Mucosa of stomach (tissue), 1 donor: ENCODE measurements around the gene PHLPP2.

Experiments used
- H3K27me3 ChIP-seq: one replicate; pipeline ENCODE4 v1.7.0; 2013; ENCODE audit warnings: mild to moderate bottlenecking, low read length; ENCODE audit not compliant: control insufficient read depth, insufficient read depth
- H3K36me3 ChIP-seq: one replicate; pipeline ENCODE4 v1.7.0; 2013; ENCODE audit warnings: low read length; ENCODE audit not compliant: control insufficient read depth, insufficient read depth
- H3K4me1 ChIP-seq: one replicate; pipeline ENCODE4 v1.7.0; 2013; ENCODE audit warnings: mild to moderate bottlenecking, low read length; ENCODE audit not compliant: control insufficient read depth, insufficient read depth
- H3K4me3 ChIP-seq: one replicate; pipeline ENCODE4 v1.7.0; 2013; ENCODE audit warnings: low read length
- H3K9ac ChIP-seq: one replicate; pipeline ENCODE4 v1.7.0; 2013; ENCODE audit warnings: mild to moderate bottlenecking, low read length, moderate library complexity
- H3K9me3 ChIP-seq: one replicate; pipeline ENCODE4 v1.7.0; 2013; ENCODE audit warnings: mild to moderate bottlenecking, low read length, moderate library complexity; ENCODE audit not compliant: control insufficient read depth
- donor health status: Pancreatic carcinoma.

The PHLPP2 gene

GRCh38 chr16:71649704-71650103, 74.8 kb downstream of the PHLPP2 start:
- Histone ChIP-seq H3K36me3 (no peaks in the 10 kb centered on the region), H3K9ac (no peak overlapping the region), H3K27me3 (no peaks in the 10 kb centered on the region), H3K9me3 (no peaks in the 10 kb centered on the region), H3K4me1 (no peaks in the 10 kb centered on the region), H3K4me3 (no peak overlapping the region)

GRCh38 chr16:71648921-71649320, 75.6 kb downstream of the PHLPP2 start:
- Histone ChIP-seq H3K36me3 (no peaks in the 10 kb centered on the region), H3K4me1 (no peaks in the 10 kb centered on the region), H3K9ac (no peak overlapping the region), H3K27me3 (no peaks in the 10 kb centered on the region), H3K4me3 (no peak overlapping the region), H3K9me3 (no peaks in the 10 kb centered on the region)

GRCh38 chr16:71648162-71648561, 76.3 kb downstream of the PHLPP2 start:
- Histone ChIP-seq H3K9me3 (no peaks in the 10 kb centered on the region), H3K36me3 (no peaks in the 10 kb centered on the region), H3K9ac (no peak overlapping the region), H3K4me3 (no peak overlapping the region), H3K27me3 (no peaks in the 10 kb centered on the region), H3K4me1 (no peaks in the 10 kb centered on the region)

GRCh38 chr16:71647391-71647790, 77.1 kb downstream of the PHLPP2 start:
- no peak overlapping the region for H3K9ac ChIP-seq
- no peaks in the 10 kb centered on the region for H3K27me3 ChIP-seq
- H3K4me3 ChIP-seq = no peak overlapping the region
- H3K9me3 ChIP-seq = no peaks in the 10 kb centered on the region
- H3K4me1 ChIP-seq = no peaks in the 10 kb centered on the region
- H3K36me3 ChIP-seq = no peaks in the 10 kb centered on the region

- Histone ChIP-seq H3K4me1 (no peaks in the 10 kb centered on the region), H3K9ac (no peak overlapping the region), H3K9me3 (no peaks in the 10 kb centered on the region), H3K4me3 (no peak overlapping the region), H3K36me3 (no peaks in the 10 kb centered on the region), H3K27me3 (no peaks in the 10 kb centered on the region)
These were observed 79.1 kb downstream of the PHLPP2 start for GRCh38 chr16:71645450-71645849.

- Histone ChIP-seq H3K4me3 (no peak overlapping the region), H3K4me1 (no peaks in the 10 kb centered on the region), H3K9me3 (no peaks in the 10 kb centered on the region), H3K27me3 (no peaks in the 10 kb centered on the region), H3K9ac (no peak overlapping the region), H3K36me3 (no peaks in the 10 kb centered on the region)
These were observed 87.1 kb downstream of the PHLPP2 start for GRCh38 chr16:71637398-71637797.

GRCh38 chr16:71635632-71636031, 88.9 kb downstream of the PHLPP2 start:
- Histone ChIP-seq H3K27me3 (peaks cover 3% of the 10 kb centered on the region), H3K36me3 (no peaks in the 10 kb centered on the region), H3K9ac (no peak overlapping the region), H3K9me3 (no peaks in the 10 kb centered on the region), H3K4me3 (no peak overlapping the region), H3K4me1 (no peaks in the 10 kb centered on the region)

- H3K9ac ChIP-seq = no peak overlapping the region
- H3K4me1 ChIP-seq = peaks cover 8% of the 10 kb centered on the region
- peaks cover 16% of the 10 kb centered on the region for H3K27me3 ChIP-seq
- no peaks in the 10 kb centered on the region for H3K9me3 ChIP-seq
- no peak overlapping the region for H3K4me3 ChIP-seq
- H3K36me3 ChIP-seq = no peaks in the 10 kb centered on the region
These were observed 92.7 kb downstream of the PHLPP2 start for GRCh38 chr16:71631776-71632175.

GRCh38 chr16:71630808-71631207, 93.7 kb downstream of the PHLPP2 start:
- no peak overlapping the region for H3K9ac ChIP-seq
- H3K4me1 ChIP-seq = peaks cover 13% of the 10 kb centered on the region
- H3K4me3 ChIP-seq = no peak overlapping the region

GRCh38 chr16:71629278-71630016, 95.1 kb downstream of the PHLPP2 start:
- Histone ChIP-seq H3K9ac (no peak overlapping the region), H3K9me3 (no peaks in the 10 kb centered on the region)

More at GRCh38 chr16:71630808-71631207, 93.7 kb downstream of the PHLPP2 start:
- no peaks in the 10 kb centered on the region for H3K36me3 ChIP-seq
- H3K27me3 ChIP-seq = peaks cover 25% of the 10 kb centered on the region
- H3K9me3 ChIP-seq = no peaks in the 10 kb centered on the region

GRCh38 chr16:71628810-71629209, 95.7 kb downstream of the PHLPP2 start:
- Histone ChIP-seq H3K4me1 (peaks cover 13% of the 10 kb centered on the region), H3K27me3 (peaks cover 38% of the 10 kb centered on the region), H3K9ac (no peak overlapping the region), H3K36me3 (no peaks in the 10 kb centered on the region), H3K9me3 (no peaks in the 10 kb centered on the region), H3K4me3 (no peak overlapping the region)

More at GRCh38 chr16:71629278-71630016, 95.1 kb downstream of the PHLPP2 start:
- Histone ChIP-seq H3K4me1 (peaks cover 13% of the 10 kb centered on the region), H3K36me3 (no peaks in the 10 kb centered on the region), H3K27me3 (peaks cover 36% of the 10 kb centered on the region), H3K4me3 (no peak overlapping the region)

GRCh38 chr16:71627731-71628181, 96.7 kb downstream of the PHLPP2 start:
- Histone ChIP-seq H3K27me3 (peaks cover 42% of the 10 kb centered on the region), H3K9ac (no peak overlapping the region), H3K4me3 (no peak overlapping the region), H3K9me3 (no peaks in the 10 kb centered on the region), H3K36me3 (no peaks in the 10 kb centered on the region), H3K4me1 (peaks cover 13% of the 10 kb centered on the region)
